Ovary (tissue), 3 donors: ENCODE results near the gene GLTP.

Experiments used
- EP300 ChIP-seq: sonication (generic); formaldehyde crosslinking; IDR thresholded peaks from one replicate; pipeline ENCODE4 v1.6.1; 2017; ENCODE audit warnings: antibody characterized with exemption
- POLR2A ChIP-seq: fragments of 450-650 bp; IDR thresholded peaks from one replicate; pipeline ENCODE4 v1.6.1; 2017; ENCODE audit warnings: antibody characterized with exemption, mild to moderate bottlenecking, moderate library complexity
- TF ChIP-seq, protein P1 (sequence below), 3 donors: fragments of 450-650 bp in 2 of 3; fragments of 200-600 bp in 1 of 3; IDR thresholded peaks; one replicate each; pipeline versions ENCODE4 v1.5.1 to v1.8.0; 2016 to 2022; ENCODE audit warnings: antibody characterized with exemption in 3 of 3, mild to moderate bottlenecking in 1 of 3
- donor health status: DM: no; HTN: no; CAD: no.

GRCh38 chr12:109820816-109821381 is 59.4 kb downstream of the GLTP start:
- TF ChIP-seq POLR2A = no peak
- TF ChIP-seq, protein P1, sequence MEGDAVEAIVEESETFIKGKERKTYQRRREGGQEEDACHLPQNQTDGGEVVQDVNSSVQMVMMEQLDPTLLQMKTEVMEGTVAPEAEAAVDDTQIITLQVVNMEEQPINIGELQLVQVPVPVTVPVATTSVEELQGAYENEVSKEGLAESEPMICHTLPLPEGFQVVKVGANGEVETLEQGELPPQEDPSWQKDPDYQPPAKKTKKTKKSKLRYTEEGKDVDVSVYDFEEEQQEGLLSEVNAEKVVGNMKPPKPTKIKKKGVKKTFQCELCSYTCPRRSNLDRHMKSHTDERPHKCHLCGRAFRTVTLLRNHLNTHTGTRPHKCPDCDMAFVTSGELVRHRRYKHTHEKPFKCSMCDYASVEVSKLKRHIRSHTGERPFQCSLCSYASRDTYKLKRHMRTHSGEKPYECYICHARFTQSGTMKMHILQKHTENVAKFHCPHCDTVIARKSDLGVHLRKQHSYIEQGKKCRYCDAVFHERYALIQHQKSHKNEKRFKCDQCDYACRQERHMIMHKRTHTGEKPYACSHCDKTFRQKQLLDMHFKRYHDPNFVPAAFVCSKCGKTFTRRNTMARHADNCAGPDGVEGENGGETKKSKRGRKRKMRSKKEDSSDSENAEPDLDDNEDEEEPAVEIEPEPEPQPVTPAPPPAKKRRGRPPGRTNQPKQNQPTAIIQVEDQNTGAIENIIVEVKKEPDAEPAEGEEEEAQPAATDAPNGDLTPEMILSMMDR (IDR thresholded peaks at IDR 0.05) = no peak
- no peak for TF ChIP-seq EP300
